GM12878 (cell line): Measurements from ENCODE around the gene POLD1. TPM values are rescaled to one million over a fixed set of nuclear protein-coding genes. Genes with fewer than 3 reads are reported as not detected.
A peak's percentile ranks its signal among the peaks of the same experiment; 100 is the strongest.

Experiments
- BCL3 ChIP-seq: IDR thresholded peaks from 2 replicates; pipeline ENCODE4 v1.6.1; 2011; ENCODE audit warnings: borderline replicate concordance, low read depth, mild to moderate bottlenecking, moderate library complexity, low read length; ENCODE audit not compliant: insufficient read depth, poor library complexity, severe bottlenecking
- CBFB ChIP-seq: IDR thresholded peaks from 2 replicates; pipeline ENCODE4 v1.6.1; 2016; ENCODE audit warnings: antibody characterized with exemption, low read depth
- DPF2 ChIP-seq: fragments of 450-650 bp; IDR thresholded peaks from 2 replicates; pipeline ENCODE4 v1.6.1; 2017; ENCODE audit warnings: mild to moderate bottlenecking
- ETV6 ChIP-seq, 2 experiments: fragments of 450-650 bp in 1 of 2; IDR thresholded peaks in 1 of 2; conservative IDR thresholded peaks in 1 of 2; 2 replicates each; pipeline ENCODE4 v1.6.1; 2014; ENCODE audit warnings: antibody characterized with exemption in 1 of 2, borderline replicate concordance in 1 of 2, low read depth in 1 of 2, mild to moderate bottlenecking in 1 of 2, moderate library complexity in 1 of 2
- EZH2 ChIP-seq: IDR thresholded peaks from 2 replicates; pipeline ENCODE4 v1.6.1; 2012; ENCODE audit warnings: low read depth, mild to moderate bottlenecking, control low read depth, inconsistent platforms, low read length, borderline replicate concordance; ENCODE audit not compliant: control insufficient read depth
- HDGF ChIP-seq: fragments of 450-650 bp; IDR thresholded peaks from 2 replicates; pipeline ENCODE4 v1.6.1; 2016; ENCODE audit warnings: antibody characterized with exemption
- IRF4 ChIP-seq: IDR thresholded peaks from 2 replicates; pipeline ENCODE4 v1.6.1; 2011; ENCODE audit warnings: low read depth, low read length
- NFYA ChIP-seq: IDR thresholded peaks from 2 replicates; pipeline ENCODE4 v1.6.1; 2011; ENCODE audit warnings: low read depth, mild to moderate bottlenecking, low read length, improper control_type of control experiment, borderline replicate concordance
- NKRF ChIP-seq: fragments of 450-650 bp; conservative IDR thresholded peaks from 2 replicates; pipeline ENCODE4 v1.6.1; 2017; ENCODE audit warnings: mild to moderate bottlenecking, moderate library complexity
- SP1 ChIP-seq: IDR thresholded peaks from one replicate; pipeline ENCODE4 v1.6.1; 2011; ENCODE audit warnings: low read depth, low read length
- SREBF1 ChIP-seq: IDR thresholded peaks from 2 replicates; pipeline ENCODE4 v1.6.1; 2012; ENCODE audit warnings: mild to moderate bottlenecking, low read length
- TBL1XR1 ChIP-seq: IDR thresholded peaks from 2 replicates; pipeline ENCODE4 v1.6.1; 2012; ENCODE audit warnings: low read depth, low read length, improper control_type of control experiment
- polyA plus RNA-seq, 11 experiments: library from polyadenylated mRNA; depleted of rRNA in 4 of 11; unstranded in 6 of 11; stranded (reverse) in 5 of 11; fragments of >200 nt; fragmentation: Nextera tagmentation in 4 of 11; fragmentation: Illumina TruSeq in 1 of 11; extraction: Ambion mirVana in 4 of 11; extraction: Trizol in 1 of 11; gene quantifications; 1 replicate in 1 of 11; 2 replicates in 10 of 11; pipeline versions ENCODE4 v1.2.1 to v1.2.3, GENCODE V29; 2011 to 2016; ENCODE audit warnings: inconsistent platforms in 2 of 11, missing spikeins in 2 of 11, low read depth in 1 of 11
- total RNA-seq, 4 experiments: library from RNA; depleted of rRNA in 3 of 4; stranded (reverse); fragments of >200 nt in 3 of 4; fragmentation: Illumina TruSeq in 1 of 4; extraction: Trizol in 1 of 4; gene quantifications; 2 replicates each; pipeline versions ENCODE4 v1.2.1 to v1.2.3, GENCODE V29; 2013 to 2021
- TF ChIP-seq, protein P1 (sequence below): fragments of 450-650 bp; IDR thresholded peaks from 2 replicates; pipeline ENCODE4 v1.6.1; 2017; ENCODE audit warnings: antibody characterized with exemption, mild to moderate bottlenecking, moderate library complexity
- TF ChIP-seq, protein P2 (sequence below): fragments of 450-650 bp; formaldehyde crosslinking; IDR thresholded peaks from 2 replicates; pipeline ENCODE4 v1.4.0; 2022; ENCODE audit warnings: mild to moderate bottlenecking, moderate library complexity
- TF ChIP-seq, protein P3 (sequence below): fragments of 450-650 bp; formaldehyde crosslinking; IDR thresholded peaks from 2 replicates; pipeline ENCODE4 v1.5.0; 2022; ENCODE audit warnings: mild to moderate bottlenecking, missing genetic modification characterization

The POLD1 gene
- total and polyA plus RNA-seq, 10 of the 15 experiments (the other 5 are each of a cell fraction or from before 2014, with no cell fraction given) = 0.76 to 165 (median 63.4) TPM

DNA sequence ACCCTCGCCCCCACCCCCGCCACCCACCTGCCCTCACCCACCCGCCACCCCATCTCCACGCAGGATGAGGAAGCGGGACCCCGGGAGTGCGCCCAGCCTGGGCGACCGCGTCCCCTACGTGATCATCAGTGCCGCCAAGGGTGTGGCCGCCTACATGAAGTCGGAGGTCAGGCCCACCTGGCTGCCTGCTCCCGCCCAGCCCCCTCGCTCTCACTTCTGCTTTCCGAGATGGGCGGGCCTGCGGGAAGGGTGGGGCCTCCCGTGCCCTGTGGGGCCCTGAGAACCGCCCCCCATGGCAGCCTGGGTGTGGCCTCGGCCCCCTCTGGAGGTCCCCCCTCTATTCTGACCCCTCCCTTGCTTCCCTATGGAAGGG is 31.5 kb downstream of the POLD1 start (continued):
- TF ChIP-seq EZH2 (no peak), CBFB (peak; percentile 54; the same call in 1 of the 2 replicates), NKRF (no peak), HDGF (no peak), IRF4 (peak; percentile 91), TBL1XR1 (no peak), DPF2 (peak; percentile 79), SREBF1 (no peak), BCL3 (peak; percentile 79), SP1 (peak; percentile 78), ETV6 (conservative IDR thresholded peaks at IDR 0.05 in 1 of 2, IDR thresholded peaks at IDR 0.05 in 1 of 2; ENCODE audit: borderline replicate concordance in 1 of 2, low read depth in 1 of 2) (no peak), NFYA (no peak)
- TF ChIP-seq, protein P1, sequence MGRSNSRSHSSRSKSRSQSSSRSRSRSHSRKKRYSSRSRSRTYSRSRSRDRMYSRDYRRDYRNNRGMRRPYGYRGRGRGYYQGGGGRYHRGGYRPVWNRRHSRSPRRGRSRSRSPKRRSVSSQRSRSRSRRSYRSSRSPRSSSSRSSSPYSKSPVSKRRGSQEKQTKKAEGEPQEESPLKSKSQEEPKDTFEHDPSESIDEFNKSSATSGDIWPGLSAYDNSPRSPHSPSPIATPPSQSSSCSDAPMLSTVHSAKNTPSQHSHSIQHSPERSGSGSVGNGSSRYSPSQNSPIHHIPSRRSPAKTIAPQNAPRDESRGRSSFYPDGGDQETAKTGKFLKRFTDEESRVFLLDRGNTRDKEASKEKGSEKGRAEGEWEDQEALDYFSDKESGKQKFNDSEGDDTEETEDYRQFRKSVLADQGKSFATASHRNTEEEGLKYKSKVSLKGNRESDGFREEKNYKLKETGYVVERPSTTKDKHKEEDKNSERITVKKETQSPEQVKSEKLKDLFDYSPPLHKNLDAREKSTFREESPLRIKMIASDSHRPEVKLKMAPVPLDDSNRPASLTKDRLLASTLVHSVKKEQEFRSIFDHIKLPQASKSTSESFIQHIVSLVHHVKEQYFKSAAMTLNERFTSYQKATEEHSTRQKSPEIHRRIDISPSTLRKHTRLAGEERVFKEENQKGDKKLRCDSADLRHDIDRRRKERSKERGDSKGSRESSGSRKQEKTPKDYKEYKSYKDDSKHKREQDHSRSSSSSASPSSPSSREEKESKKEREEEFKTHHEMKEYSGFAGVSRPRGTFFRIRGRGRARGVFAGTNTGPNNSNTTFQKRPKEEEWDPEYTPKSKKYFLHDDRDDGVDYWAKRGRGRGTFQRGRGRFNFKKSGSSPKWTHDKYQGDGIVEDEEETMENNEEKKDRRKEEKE = no peak
- TF ChIP-seq, protein P2, sequence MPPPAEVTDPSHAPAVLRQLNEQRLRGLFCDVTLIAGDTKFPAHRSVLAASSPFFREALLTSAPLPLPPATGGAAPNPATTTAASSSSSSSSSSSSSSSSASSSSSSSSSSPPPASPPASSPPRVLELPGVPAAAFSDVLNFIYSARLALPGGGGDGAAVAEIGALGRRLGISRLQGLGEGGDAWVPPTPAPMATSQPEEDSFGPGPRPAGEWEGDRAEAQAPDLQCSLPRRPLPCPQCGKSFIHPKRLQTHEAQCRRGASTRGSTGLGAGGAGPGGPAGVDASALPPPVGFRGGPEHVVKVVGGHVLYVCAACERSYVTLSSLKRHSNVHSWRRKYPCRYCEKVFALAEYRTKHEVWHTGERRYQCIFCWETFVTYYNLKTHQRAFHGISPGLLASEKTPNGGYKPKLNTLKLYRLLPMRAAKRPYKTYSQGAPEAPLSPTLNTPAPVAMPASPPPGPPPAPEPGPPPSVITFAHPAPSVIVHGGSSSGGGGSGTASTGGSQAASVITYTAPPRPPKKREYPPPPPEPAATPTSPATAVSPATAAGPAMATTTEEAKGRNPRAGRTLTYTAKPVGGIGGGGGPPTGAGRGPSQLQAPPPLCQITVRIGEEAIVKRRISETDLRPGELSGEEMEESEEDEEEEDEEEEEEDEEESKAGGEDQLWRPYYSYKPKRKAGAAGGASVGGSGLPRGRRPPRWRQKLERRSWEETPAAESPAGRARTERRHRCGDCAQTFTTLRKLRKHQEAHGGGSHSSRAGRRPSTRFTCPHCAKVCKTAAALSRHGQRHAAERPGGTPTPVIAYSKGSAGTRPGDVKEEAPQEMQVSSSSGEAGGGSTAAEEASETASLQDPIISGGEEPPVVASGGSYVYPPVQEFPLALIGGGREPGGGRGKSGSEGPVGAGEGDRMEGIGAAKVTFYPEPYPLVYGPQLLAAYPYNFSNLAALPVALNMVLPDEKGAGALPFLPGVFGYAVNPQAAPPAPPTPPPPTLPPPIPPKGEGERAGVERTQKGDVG = no peak
- TF ChIP-seq, protein P3, sequence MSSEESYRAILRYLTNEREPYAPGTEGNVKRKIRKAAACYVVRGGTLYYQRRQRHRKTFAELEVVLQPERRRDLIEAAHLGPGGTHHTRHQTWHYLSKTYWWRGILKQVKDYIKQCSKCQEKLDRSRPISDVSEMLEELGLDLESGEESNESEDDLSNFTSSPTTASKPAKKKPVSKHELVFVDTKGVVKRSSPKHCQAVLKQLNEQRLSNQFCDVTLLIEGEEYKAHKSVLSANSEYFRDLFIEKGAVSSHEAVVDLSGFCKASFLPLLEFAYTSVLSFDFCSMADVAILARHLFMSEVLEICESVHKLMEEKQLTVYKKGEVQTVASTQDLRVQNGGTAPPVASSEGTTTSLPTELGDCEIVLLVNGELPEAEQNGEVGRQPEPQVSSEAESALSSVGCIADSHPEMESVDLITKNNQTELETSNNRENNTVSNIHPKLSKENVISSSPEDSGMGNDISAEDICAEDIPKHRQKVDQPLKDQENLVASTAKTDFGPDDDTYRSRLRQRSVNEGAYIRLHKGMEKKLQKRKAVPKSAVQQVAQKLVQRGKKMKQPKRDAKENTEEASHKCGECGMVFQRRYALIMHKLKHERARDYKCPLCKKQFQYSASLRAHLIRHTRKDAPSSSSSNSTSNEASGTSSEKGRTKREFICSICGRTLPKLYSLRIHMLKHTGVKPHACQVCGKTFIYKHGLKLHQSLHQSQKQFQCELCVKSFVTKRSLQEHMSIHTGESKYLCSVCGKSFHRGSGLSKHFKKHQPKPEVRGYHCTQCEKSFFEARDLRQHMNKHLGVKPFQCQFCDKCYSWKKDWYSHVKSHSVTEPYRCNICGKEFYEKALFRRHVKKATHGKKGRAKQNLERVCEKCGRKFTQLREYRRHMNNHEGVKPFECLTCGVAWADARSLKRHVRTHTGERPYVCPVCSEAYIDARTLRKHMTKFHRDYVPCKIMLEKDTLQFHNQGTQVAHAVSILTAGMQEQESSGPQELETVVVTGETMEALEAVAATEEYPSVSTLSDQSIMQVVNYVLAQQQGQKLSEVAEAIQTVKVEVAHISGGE (CRISPR knock-in tag) = no peak
